Dermis microvascular lymphatic vessel endothelial cell (primary cell): ENCODE measurements around the gene NEXN. TPM values are rescaled to one million over a fixed set of nuclear protein-coding genes. Genes with fewer than 3 reads are reported as not detected.
"Not testable (repeated sequence)": the region's sequence is repeated elsewhere in the genome, so short reads cannot be mapped to it uniquely, and the experiment has no call there.

ENCODE experiments used
- DNase-seq, 2 donors: peaks; one replicate each; pipeline versions ENCODE4 v3.0.0 to v3.0.0-alpha.2; 2010; ENCODE audit warnings: low read depth in 2 of 2
- total RNA-seq: library from RNA; depleted of rRNA; stranded (reverse); fragments of >200 nt; gene quantifications from 2 replicates; pipeline ENCODE4 v1.2.1, GENCODE V29; 2014

The NEXN gene
- total RNA-seq, 1 donor from 2014 or later: 0.77 TPM

- no peak for DNase-seq
Measured at GRCh38 chr1:77905603-77906002, 17.2 kb downstream of the NEXN start.

- DNase-seq: no peak
Measured at GRCh38 chr1:77906019-77906545, 17.7 kb downstream of the NEXN start.

GRCh38 chr1:77906624-77907023 is 18.2 kb downstream of the NEXN start:
- no peak for DNase-seq

- no peak for DNase-seq
Measured at GRCh38 chr1:77910116-77910515, 21.7 kb downstream of the NEXN start.

GRCh38 chr1:77918918-77919317 is 30.5 kb downstream of the NEXN start:
- not testable (repeated sequence) for DNase-seq

- DNase-seq: no peak
Measured at GRCh38 chr1:77925518-77925917, 37.1 kb downstream of the NEXN start.

GRCh38 chr1:77925956-77926355 is 37.5 kb downstream of the NEXN start:
- no peak for DNase-seq

GRCh38 chr1:77926561-77927357 is 38.3 kb downstream of the NEXN start:
- DNase-seq: no peak

- DNase-seq: no peak
Measured at GRCh38 chr1:77927414-77927813, 39.0 kb downstream of the NEXN start.

GRCh38 chr1:77929806-77930205 is 41.4 kb downstream of the NEXN start:
- peak in 1 of 2 donors; percentile 32 for DNase-seq

GRCh38 chr1:77938651-77939050 is 50.2 kb downstream of the NEXN start:
- DNase-seq: no peak

GRCh38 chr1:77940921-77941570 is 52.6 kb downstream of the NEXN start:
- no peak for DNase-seq

- no peak for DNase-seq
Measured at GRCh38 chr1:77942400-77943140, 54.1 kb downstream of the NEXN start.

GRCh38 chr1:77945345-77945744 is 56.9 kb downstream of the NEXN start:
- no peak for DNase-seq

GRCh38 chr1:77948841-77949424 is 60.5 kb downstream of the NEXN start:
- DNase-seq: peak; percentile 11 to 78

GRCh38 chr1:77950873-77951272 is 62.4 kb downstream of the NEXN start:
- no peak for DNase-seq

GRCh38 chr1:77951328-77951727 is 62.9 kb downstream of the NEXN start:
- DNase-seq: no peak

GRCh38 chr1:77953907-77954306 is 65.5 kb downstream of the NEXN start:
- DNase-seq: no peak

GRCh38 chr1:77954521-77954920 is 66.1 kb downstream of the NEXN start:
- no peak for DNase-seq

- no peak for DNase-seq
Measured at GRCh38 chr1:77955709-77956108, 67.3 kb downstream of the NEXN start.

GRCh38 chr1:77956464-77956863 is 68.0 kb downstream of the NEXN start:
- DNase-seq: no peak

- DNase-seq: no peak
Measured at GRCh38 chr1:77958391-77958790, 70.0 kb downstream of the NEXN start.
